CD4-positive, alpha-beta T cell treated with Interleukin-6 at 100 ng/mL for 8 hours (primary cell): ENCODE measurements around the gene APLNR.
"Not testable (repeated sequence)": the region's sequence is repeated elsewhere in the genome, so short reads cannot be mapped to it uniquely, and the experiment has no call there.

Experiments
- DNase-seq: peaks from one replicate; pipeline ENCODE4 v3.0.0-alpha.2; 2020; ENCODE audit warnings: mixed read lengths, low spot score

The APLNR gene

GRCh38 chr11:57237204-57237681, at the start of gene APLNR:
Gene APLNR, minus strand, starts transcription at chr11:57237250. Its CDS starts 246 bp downstream, at chr11:57237004.
- no peak for DNase-seq

GRCh38 chr11:57283231-57283990, 46.4 kb upstream of the APLNR start:
- no peak for DNase-seq

GRCh38 chr11:57281546-57281945, 44.5 kb upstream of the APLNR start:
- DNase-seq: not testable (repeated sequence)

GRCh38 chr11:57279116-57279515, 42.1 kb upstream of the APLNR start:
- DNase-seq: no peak

GRCh38 chr11:57278721-57279095, 41.7 kb upstream of the APLNR start:
- DNase-seq: no peak

- no peak for DNase-seq
These were observed 41.0 kb upstream of the APLNR start for GRCh38 chr11:57277845-57278720.

- no peak for DNase-seq
These were observed 40.1 kb upstream of the APLNR start for GRCh38 chr11:57276971-57277675.

- DNase-seq: no peak
These were observed 39.3 kb upstream of the APLNR start for GRCh38 chr11:57276169-57276970.

- DNase-seq: no peak
These were observed 38.5 kb upstream of the APLNR start for GRCh38 chr11:57275582-57275981.

GRCh38 chr11:57274904-57275498, 38.0 kb upstream of the APLNR start:
- DNase-seq: no peak

- no peak for DNase-seq
These were observed 36.5 kb upstream of the APLNR start for GRCh38 chr11:57273448-57274058.

- no peak for DNase-seq
These were observed 32.5 kb upstream of the APLNR start for GRCh38 chr11:57269571-57270021.

GRCh38 chr11:57266157-57266556, 29.1 kb upstream of the APLNR start:
- no peak for DNase-seq

- no peak for DNase-seq
These were observed 26.3 kb upstream of the APLNR start for GRCh38 chr11:57263351-57263750.

- DNase-seq: no peak
These were observed 25.1 kb upstream of the APLNR start for GRCh38 chr11:57262157-57262556.

GRCh38 chr11:57260937-57261783, 24.1 kb upstream of the APLNR start:
- no peak for DNase-seq

GRCh38 chr11:57256119-57256518, 19.1 kb upstream of the APLNR start:
- DNase-seq: no peak

- no peak for DNase-seq
These were observed 18.6 kb upstream of the APLNR start for GRCh38 chr11:57255618-57256017.

GRCh38 chr11:57254631-57255030, 17.6 kb upstream of the APLNR start:
- no peak for DNase-seq
